Activated CD8-positive, alpha-beta memory T cell treated with anti-CD3 and anti-CD28 coated beads for 48 hours (primary cell): ENCODE data around the gene ZNF717.
"Not testable (repeated sequence)": the region's sequence is repeated elsewhere in the genome, so short reads cannot be mapped to it uniquely, and the experiment has no call there.

Source experiments
- DNase-seq, 3 experiments: peaks; one replicate each; pipeline ENCODE4 v3.0.0-alpha.2; 2020; ENCODE audit warnings: low read depth in 2 of 3, low spot score in 2 of 3

ZNF717 gene

DNA sequence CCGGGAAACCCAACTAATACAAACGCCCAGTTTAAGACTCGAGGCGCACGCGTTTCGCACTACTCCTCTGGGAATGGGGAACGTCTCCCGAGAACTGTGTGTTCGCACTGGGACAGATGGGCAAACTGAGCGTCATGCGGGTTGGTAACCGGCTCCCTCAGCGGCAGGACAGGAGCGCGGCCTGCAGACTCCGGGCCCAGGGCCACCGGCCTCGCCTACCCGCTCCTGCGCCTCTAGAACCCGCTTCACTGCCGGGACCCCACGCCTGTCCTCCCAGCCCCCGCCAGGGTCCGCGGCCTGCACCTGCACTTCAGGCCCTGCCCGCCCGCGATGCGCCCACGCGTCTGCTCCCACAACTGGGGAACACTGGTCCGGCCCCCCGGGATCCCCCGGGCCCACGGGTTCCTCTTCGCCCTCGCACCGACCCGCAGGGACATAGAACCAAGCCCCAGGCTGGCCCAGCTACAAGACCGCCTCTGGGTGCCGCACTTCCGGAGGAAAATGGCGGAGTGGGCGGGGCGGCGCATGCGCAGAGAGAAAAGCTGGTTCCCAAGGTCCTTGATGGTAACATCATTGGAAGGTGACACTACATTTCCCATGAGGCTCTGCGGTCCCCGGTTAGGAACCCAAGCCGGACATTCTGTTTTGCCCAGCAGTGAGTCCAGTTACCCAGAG, at the start of gene ZNF717:
ZNF717 (minus strand) TSS at position 469 of the 675 bp plus-strand sequence. CDS start 2,187 bp downstream, outside the sequence.
- peak; percentile 82 to 89 (median 88) for DNase-seq

DNA sequence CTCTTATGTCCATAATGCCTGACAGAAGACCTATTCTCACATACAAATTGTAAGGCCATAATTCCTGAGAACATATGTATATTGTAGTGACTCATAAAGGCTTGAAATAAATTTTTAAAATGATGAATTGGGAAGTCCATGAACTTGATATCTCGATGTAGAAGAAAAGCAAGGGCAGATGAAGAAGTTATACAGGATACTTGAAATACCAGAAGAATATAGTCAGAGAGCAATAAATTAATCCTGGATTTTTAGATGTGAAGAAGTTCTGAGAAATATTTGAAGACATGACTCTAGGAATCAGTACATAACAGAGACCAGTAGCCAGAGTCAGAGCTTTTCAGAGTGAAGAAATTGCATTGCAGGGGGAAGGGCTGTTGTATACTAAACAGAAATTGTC, 45.7 kb upstream of the ZNF717 start:
- not testable (repeated sequence) for DNase-seq

DNA sequence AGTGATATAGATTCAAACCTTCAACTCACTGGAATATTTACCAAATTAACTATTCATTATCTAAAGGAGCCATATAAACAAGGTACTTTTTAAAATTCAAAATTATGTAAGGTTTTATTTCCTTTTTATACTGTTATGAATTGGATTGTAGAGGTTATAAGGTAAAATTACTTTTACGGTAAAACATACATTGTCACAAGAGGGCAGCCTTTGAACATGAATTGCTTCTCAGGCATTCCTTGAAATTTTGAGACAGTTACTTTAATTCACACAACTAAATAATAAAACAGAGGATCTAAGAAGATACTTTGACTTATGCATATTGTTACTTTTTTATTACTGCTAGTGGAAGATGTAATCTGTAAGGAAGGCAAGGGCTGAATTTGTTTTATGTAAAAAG, 32.7 kb upstream of the ZNF717 start:
- DNase-seq, result not testable (repeated sequence)

DNA sequence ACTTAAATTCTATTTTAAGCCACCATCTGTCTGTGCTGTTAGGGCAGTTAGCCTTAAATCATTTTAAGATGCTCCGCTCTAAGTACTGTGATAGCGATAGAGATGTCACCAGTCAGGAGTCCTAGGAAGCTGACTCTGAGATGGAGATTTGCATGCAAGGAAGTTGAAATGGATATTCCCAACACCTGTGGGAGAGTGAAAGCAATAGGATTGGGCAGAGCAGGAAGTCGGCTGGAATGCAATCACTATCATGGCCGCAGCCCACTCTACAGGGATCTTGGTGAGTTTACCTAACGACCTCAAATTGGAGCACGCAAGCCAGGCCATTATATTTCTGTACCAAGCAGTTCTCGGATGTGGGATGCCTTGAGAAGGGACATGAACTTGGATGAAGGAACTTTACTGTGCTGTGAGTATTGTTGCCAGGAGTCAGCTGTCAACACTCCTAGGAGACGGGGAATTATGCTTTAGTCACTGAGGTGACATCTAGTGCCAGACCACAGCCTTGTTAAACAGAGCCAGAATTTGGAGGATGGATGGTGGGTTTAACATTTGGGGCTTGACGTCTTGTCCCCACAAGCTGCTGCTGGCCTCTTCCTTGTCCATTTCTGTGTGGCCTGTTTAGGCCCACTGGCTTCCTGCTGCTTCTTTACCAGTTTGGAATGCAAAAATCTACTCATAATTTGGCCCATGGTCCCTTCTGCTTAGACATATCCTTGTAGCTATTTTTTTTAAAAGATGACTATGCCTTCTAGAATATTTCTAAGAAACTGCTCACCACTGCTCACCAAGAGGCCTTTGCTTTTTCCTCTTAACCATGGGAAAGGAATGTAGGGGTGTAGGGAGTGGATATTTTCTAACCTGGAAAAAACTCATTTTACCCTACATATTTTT, 31.2 kb upstream of the ZNF717 start:
- DNase-seq, result not testable (repeated sequence)

DNA sequence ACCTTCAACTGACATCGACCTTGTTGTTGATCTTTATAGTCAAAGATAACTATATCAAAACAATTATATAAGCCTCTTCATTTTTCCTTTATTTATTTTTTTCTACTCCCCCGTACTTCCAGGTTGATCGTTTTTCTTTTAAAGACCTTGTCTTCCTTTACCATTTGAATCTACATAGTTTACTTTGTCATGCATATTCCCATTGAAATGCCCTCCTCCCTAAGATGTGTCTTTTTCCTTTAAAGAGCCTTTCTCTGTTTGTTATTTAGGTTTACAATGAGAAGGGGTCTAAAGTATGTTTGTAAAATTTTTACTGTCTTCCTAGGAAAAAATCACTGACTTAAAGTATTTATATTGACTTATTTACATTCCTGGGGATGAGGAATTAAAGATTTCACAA, 29.4 kb upstream of the ZNF717 start:
- DNase-seq, result no peak

DNA sequence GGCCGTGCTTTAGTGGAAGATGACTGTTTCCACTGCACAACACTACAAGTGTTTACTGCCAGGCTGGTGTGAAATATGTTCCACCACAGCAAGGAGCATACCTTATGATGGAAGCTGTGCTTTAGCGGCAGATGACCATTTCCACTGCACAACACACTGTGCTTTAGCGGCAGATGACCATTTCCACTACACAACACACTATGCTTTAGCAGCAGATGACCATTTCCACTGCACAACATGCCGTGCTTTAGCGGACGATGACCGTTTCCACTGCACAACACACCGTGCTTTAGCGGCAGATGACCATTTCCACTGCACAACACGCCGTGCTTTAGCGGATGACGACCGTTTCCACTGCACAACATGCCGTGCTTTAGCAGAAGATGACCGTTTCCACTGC, 2.8 kb downstream of the ZNF717 start:
- DNase-seq, result no peak

DNA sequence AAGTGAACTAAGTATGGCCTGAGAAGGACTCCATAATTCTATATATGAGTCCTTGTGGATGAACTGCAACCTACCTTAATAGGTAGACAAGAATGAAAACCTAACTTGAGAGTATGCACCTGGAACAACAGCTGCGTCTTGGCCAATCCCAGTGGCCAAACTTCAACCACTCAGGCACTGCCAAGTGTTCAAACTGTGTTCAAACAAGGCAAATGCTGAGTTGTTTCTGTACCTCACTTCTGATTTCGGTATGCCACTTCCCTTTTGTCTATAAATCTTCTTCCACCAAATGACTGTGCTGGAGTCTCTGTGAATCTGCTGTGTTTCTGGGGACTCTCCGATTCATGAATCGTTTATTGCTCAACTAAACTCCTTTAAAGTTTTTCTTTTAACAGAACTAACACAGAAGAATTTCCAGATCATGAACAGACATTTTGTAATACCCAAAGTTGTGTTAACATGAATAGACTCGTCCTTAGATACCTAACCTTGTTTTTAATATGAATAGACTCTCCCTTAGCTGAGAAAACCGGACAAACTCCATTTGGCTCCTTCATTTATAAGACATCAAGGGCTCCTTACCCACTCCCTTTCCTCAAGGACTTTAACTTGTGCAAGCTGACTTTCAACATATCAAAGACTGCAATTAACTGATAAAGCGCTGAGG, 4.1 kb downstream of the ZNF717 start:
- no peak for DNase-seq

DNA sequence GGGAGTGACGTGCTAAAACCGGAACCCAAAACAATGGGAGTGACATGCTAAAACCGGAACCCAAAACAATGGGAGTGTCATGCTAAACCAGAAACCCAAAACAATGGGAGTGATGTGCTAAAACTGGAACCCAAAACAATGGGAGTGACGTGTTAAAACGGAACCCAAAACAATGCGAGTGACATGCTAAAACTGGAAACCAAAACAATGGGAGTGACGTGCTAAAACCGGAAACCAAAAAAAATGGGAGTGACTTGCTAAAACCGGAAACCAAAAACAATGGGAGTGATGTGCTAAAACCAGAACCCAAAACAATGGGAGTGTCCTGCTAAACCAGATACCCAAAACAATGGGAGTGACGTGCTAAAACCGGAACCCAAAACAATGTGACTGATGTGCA, 7.6 kb downstream of the ZNF717 start:
- DNase-seq, result not testable (repeated sequence)

DNA sequence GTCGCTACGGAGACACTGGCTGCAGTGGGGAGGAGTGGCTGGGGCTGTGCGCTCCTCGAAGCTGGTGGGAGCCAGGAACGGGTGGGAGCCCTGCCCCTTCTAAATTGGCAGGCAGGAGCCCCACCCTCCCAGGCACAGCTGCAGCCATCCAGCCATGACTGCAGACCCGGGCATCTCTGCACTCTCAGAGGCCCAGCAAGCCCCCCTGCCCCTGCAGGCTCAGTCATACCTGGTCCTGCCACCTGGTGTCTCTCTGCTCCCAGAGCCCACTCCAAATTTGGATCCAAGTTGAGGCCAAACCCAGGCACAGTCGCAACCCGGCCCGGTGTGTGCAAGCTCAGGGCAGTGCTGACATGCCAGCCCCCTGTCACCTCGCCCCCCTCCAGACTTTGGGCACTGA, 13.7 kb downstream of the ZNF717 start:
- DNase-seq, result not testable (repeated sequence)

DNA sequence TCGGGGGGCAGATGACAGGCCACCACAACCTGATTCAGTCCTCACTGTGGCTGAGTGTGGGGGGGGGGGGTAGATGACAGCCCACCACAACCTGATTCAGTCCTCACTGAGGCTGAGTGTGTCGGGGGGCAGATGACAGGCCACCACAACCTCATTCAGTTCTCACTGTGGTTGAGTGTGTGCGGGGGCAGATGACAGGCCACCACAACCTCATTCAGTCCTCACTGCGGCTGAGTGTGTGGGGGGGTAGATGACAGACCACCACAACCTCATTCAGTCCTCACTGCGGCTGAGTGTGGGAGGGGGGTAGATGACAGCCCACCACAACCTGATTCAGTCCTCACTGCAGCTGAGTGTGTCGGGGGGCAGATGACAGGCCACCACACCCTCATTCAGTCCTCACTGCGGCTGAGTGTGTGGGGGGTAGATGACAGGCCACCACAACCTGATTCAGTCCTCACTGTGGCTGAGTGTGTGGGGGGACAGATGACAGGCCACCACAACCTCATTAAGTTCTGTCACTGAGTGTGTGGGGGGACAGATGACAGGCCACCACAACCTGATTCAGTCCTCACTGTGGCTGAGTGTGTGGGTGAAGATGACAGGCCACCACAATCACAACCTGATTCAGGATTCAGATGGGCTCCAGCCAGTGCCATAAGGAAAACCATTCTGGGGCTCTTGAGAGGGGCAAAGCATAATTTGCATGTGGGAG, 16.9 kb downstream of the ZNF717 start:
- DNase-seq, result peak in 1 of 3 experiments; percentile 1

DNA sequence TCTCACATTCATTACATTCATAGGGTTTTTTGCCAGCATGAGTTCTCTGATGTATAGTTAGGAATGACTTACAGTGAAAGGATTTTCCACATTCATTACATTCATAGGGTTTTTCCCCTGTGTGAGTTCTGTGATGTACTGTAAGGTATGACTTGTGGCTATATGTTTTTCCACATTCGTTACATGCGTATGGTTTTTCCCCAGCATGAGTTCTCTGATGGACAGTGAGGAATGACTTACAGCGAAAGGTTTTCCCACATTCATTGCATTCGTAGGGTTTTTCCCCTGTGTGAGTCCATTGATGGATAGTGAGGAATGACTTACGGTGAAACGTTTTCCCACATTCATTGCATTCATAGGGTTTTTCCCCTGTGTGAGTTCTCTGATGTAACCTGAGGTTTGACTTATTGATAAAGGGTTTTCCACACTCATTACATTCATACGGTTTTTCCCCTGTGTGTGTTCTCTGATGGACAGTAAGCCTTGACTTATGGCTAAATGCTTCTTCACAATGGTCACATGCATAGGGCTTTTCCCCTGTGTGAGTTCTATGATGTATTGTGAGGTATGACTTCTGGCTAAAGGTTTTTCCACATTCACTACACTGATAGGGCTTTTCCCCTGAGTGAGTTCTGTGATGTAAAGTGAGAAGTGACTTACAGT, 47.4 kb downstream of the ZNF717 start:
- no peak for DNase-seq

DNA sequence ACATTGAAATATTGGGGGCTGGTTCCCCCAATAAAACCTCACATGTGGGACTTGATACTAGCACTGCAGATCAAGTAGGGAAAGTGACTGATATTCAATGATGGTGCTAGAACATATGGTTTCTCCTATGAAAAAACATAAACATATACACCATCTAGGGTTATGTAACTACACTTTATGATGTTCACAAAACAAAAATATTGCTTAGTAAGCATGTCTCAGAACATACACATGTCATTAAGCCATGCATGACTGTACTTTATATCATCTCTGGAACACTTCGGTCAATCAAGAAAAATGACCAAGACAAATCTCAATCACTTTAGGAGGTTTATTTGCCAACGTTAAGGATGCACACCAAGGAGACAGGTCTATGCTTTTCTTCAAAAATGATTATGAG, 57.4 kb downstream of the ZNF717 start:
- DNase-seq, result no peak

DNA sequence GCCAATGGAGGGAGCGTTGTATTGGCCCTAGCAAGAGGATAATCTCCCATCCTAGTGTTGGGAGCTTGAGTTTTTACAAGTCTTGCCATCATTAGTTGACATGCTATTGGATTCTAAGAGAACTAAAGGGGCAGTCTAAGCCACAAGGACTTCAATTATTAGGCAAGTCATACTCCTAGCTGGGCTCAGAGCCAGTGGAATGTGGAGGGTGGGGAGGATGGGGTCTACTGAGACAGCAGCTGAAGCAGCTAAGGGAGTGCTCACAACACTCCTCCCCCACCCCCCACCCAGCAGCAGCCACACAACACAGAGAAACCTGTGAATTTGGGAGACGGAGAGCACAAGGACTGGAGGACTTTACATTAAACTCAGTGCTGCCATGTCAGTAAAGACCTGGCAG, 93.3 kb downstream of the ZNF717 start:
- DNase-seq, result no peak

DNA sequence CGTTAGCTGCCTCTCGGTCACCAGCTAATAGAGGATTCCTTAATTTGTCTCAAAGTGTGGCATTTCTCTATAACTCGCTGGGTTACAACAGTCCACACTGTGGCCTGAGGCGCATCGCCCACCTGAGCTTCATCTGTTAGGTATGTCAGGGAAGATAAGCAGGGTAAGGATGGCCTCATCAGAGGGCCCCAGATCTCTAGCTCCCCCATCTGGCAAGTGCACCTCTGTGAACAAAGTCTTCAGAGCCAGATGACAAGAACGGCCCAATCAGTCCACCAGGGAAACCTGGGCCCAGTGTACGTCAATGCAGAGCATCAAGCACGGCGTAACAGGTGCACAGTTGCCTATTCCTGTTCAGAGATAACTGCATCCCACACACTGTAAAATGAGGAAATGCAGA, 98.0 kb downstream of the ZNF717 start:
- no peak for DNase-seq
